MM.1S (cell line): Measurements from ENCODE around the gene CWC15.
"Not testable (repeated sequence)": the region's sequence is repeated elsewhere in the genome, so short reads cannot be mapped to it uniquely, and the experiment has no call there.

Source experiments
- DNase-seq: peaks from one replicate; pipeline ENCODE4 v3.0.0-alpha.2; 2015
- H2AFZ ChIP-seq: fragments of 300-600 bp; sonication (generic); 2 replicates; pipeline ENCODE4 v1.6.0; 2016; ENCODE audit warnings: antibody characterized with exemption, low read length
- H3F3A ChIP-seq: fragments of 300-600 bp; sonication (generic); 2 replicates; pipeline ENCODE4 v1.6.1; 2016; ENCODE audit warnings: mild to moderate bottlenecking, antibody characterized with exemption, low read length, moderate library complexity, mixed read lengths; ENCODE audit not compliant: insufficient read depth
- H3K27ac ChIP-seq: fragments of 300-600 bp; sonication (generic); 2 replicates; pipeline ENCODE4 v1.5.1; 2016; ENCODE audit warnings: mild to moderate bottlenecking, low read length
- H3K27me3 ChIP-seq: fragments of 300-600 bp; sonication (generic); replicated peaks from 2 replicates; pipeline ENCODE4 v1.6.0; 2016; ENCODE audit warnings: low read length; ENCODE audit not compliant: insufficient read depth
- H3K36me3 ChIP-seq: fragments of 300-600 bp; sonication (generic); replicated peaks from 2 replicates; pipeline ENCODE4 v1.6.1; 2016; ENCODE audit warnings: mild to moderate bottlenecking, low read length, mixed read lengths; ENCODE audit not compliant: insufficient read depth
- H3K4me1 ChIP-seq: fragments of 300-600 bp; sonication (generic); 2 replicates; pipeline ENCODE4 v1.6.1; 2016; ENCODE audit warnings: low read length, mixed read lengths
- H3K4me2 ChIP-seq: fragments of 300-600 bp; sonication (generic); 2 replicates; pipeline ENCODE4 v1.6.0; 2016; ENCODE audit warnings: low read depth, low read length
- H3K4me3 ChIP-seq: fragments of 300-600 bp; sonication (generic); 2 replicates; pipeline ENCODE4 v1.5.1; 2016; ENCODE audit warnings: low read length, mixed read lengths
- H3K79me2 ChIP-seq: fragments of 300-600 bp; sonication (generic); 2 replicates; pipeline ENCODE4 v1.6.1; 2016; ENCODE audit warnings: mixed run types, low read length, mixed read lengths
- H3K9ac ChIP-seq: fragments of 300-600 bp; sonication (generic); 2 replicates; pipeline ENCODE4 v1.6.1; 2016; ENCODE audit warnings: low read length, mixed read lengths
- H3K9me2 ChIP-seq: fragments of 300-600 bp; sonication (generic); replicated peaks from 2 replicates; pipeline ENCODE4 v1.6.1; 2016; ENCODE audit warnings: mild to moderate bottlenecking, low read length, mixed read lengths; ENCODE audit not compliant: insufficient read depth
- H3K9me3 ChIP-seq: fragments of 300-600 bp; sonication (generic); replicated peaks from 2 replicates; pipeline ENCODE4 v1.6.1; 2016; ENCODE audit warnings: mild to moderate bottlenecking, low read length, mixed read lengths; ENCODE audit not compliant: insufficient read depth
- H4K20me1 ChIP-seq: fragments of 300-600 bp; sonication (generic); 2 replicates; pipeline ENCODE4 v1.6.1; 2016; ENCODE audit warnings: mild to moderate bottlenecking, low read length, moderate library complexity, mixed read lengths; ENCODE audit not compliant: insufficient read depth
- EZH2 ChIP-seq: fragments of 300-600 bp; sonication (generic); optimal IDR thresholded peaks from 2 replicates; pipeline ENCODE3; 2017; ENCODE audit warnings: low read depth, mild to moderate bottlenecking, antibody characterized with exemption, low read length, mixed read lengths
- EZH2phosphoT487 ChIP-seq: fragments of 300-600 bp; sonication (generic); IDR thresholded peaks from 2 replicates; pipeline ENCODE4 v1.6.1; 2018; ENCODE audit warnings: antibody characterized with exemption, low read length
- TF ChIP-seq, protein P1 (sequence below): fragments of 300-600 bp; sonication (generic); IDR thresholded peaks from 2 replicates; pipeline ENCODE4 v1.5.1; 2016; ENCODE audit warnings: antibody characterized with exemption, low read length, mixed read lengths

Gene CWC15

DNA sequence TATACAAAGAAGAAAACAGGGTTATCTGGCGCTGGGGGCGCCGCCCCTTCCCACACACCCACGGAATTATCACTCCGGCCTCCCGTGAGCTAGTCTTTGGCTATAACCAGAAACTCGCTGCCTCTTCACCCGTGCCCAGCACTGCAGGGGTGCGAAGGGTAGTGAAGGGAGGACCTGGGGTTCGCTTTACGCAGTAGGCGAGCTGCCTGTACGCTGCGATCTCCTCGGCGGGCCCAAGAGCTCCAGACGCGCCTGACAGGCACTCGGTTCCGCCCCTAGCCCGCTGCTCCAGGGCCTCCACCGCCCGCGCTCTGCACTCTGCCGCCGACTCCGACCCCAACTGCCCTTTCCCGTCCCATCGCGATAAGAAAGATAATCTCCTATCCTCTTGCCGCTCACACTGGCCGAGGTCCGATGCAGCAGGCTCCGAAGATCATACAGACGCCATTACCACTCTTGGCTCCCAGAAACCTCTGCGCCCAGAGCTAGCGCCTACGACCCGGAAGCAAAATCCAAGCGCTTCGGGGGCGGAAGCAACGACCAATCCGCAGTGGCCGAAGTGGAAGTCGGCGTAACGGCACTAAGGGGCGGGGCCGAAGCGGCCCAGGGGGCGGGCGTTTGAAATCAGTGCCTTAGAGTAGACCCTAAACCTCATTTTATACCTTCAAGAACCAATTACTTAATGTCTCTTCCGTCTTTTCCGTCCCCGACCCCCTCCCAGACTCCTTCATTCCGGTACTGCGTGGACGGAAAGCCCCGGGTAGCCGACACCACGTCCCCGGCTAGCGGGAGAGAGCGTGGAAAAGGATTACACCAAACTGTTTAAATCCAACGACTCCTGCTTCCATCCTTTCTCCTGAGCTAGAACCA lies at the start of gene CWC15, which contains the start of gene KDM4D:
TSS of gene CWC15 (minus strand) at position 458 of the 870 bp plus-strand sequence. CDS start 1,371 bp downstream, outside the sequence.
TSS of gene KDM4D (plus strand) at position 611 of the 870 bp plus-strand sequence. CDS start 23,664 bp downstream, outside the sequence.
- peak within 1 kb of the TSS; percentile 87 for H3K4me3 ChIP-seq
- no peaks in the 10 kb centered on the region for H3K9me3 ChIP-seq
- TF ChIP-seq EZH2 (no peak), EZH2phosphoT487 (no peak)
- TF ChIP-seq, protein P1, sequence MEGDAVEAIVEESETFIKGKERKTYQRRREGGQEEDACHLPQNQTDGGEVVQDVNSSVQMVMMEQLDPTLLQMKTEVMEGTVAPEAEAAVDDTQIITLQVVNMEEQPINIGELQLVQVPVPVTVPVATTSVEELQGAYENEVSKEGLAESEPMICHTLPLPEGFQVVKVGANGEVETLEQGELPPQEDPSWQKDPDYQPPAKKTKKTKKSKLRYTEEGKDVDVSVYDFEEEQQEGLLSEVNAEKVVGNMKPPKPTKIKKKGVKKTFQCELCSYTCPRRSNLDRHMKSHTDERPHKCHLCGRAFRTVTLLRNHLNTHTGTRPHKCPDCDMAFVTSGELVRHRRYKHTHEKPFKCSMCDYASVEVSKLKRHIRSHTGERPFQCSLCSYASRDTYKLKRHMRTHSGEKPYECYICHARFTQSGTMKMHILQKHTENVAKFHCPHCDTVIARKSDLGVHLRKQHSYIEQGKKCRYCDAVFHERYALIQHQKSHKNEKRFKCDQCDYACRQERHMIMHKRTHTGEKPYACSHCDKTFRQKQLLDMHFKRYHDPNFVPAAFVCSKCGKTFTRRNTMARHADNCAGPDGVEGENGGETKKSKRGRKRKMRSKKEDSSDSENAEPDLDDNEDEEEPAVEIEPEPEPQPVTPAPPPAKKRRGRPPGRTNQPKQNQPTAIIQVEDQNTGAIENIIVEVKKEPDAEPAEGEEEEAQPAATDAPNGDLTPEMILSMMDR: no peak
- peak; percentile 97 for DNase-seq
- peaks cover 21% of the 10 kb centered on the region; the same call in 1 of the 2 replicates for H3K36me3 ChIP-seq
- H3K9ac ChIP-seq: peak within 1 kb of the TSS; percentile 88
- H3K27me3 ChIP-seq: no peaks in the 10 kb centered on the region
- H4K20me1 ChIP-seq: no peaks in the 10 kb centered on the region
- H3F3A ChIP-seq: no peaks in the 10 kb centered on the region
- peaks cover 22% of the 10 kb centered on the region for H3K79me2 ChIP-seq
- peak within 1 kb of the TSS; percentile 95 for H2AFZ ChIP-seq
- peaks cover 13% of the 10 kb centered on the region for H3K4me1 ChIP-seq
- H3K4me2 ChIP-seq: peak within 1 kb of the TSS; percentile 84
- peak within 1 kb of the TSS; percentile 21; the same call in 1 of the 2 replicates for H3K27ac ChIP-seq
- H3K9me2 ChIP-seq: no peaks in the 10 kb centered on the region

DNA sequence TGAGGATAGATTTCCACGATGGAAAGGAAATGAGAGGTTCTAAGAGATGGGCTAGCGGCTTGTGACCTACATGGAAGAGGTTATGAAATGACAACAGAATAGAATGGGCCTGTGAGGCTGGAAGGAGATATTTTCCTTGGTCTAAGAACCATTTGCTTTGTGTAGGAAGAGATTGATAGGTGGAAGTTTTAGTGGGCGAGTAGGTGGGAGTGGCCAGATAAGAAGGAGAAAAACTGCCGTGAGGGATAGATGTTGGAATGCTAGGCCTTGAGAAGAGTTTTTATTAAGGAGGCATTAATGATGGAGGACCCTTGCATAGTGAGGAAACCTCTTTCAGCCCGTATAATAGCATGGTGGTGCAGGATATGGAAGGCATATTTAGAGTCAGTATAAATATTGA lies 48.1 kb upstream of the CWC15 start:
- not testable (repeated sequence) for H3K4me1 ChIP-seq, DNase-seq

DNA sequence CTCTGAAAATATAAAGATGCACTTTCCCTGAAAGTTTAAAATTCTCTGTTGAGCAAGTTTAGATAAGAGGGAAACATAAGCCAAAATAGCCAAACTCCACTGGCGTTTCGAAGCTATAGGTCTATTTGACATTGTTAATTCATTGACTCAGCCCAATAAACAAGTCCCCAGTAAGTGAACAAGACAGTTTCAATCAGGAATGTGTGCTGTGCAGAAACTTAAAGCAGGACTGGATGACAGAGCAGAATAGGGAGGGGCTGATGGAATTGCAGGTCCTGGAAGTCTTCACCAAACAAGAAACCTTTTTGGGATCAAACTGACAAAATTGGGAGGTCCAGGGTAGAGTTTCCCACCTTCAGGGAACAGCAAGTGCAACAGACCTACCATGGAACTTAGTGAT lies 42.8 kb upstream of the CWC15 start:
- Histone ChIP-seq H2AFZ (no peak overlapping the region), H3K4me2 (no peak overlapping the region)

More for the DNA sequence above, 48.1 kb upstream of the CWC15 start:
- H2AFZ ChIP-seq, H3K27ac ChIP-seq, H3K4me3 ChIP-seq, H3K4me2 ChIP-seq, H3K9me3 ChIP-seq, H3K36me3 ChIP-seq, H3K9ac ChIP-seq, H3K27me3 ChIP-seq, H3F3A ChIP-seq, H3K79me2 ChIP-seq, H3K9me2 ChIP-seq, H4K20me1 ChIP-seq: not testable (repeated sequence)

More for the DNA sequence above, 42.8 kb upstream of the CWC15 start:
- Histone ChIP-seq H3K27me3 (no peaks in the 10 kb centered on the region), H3K4me3 (no peak overlapping the region), H3K9me2 (no peaks in the 10 kb centered on the region), H3K79me2 (no peaks in the 10 kb centered on the region), H3K27ac (no peak overlapping the region), H3K9me3 (no peaks in the 10 kb centered on the region), H3F3A (no peaks in the 10 kb centered on the region), H3K9ac (no peak overlapping the region), H3K4me1 (no peaks in the 10 kb centered on the region), H3K36me3 (no peaks in the 10 kb centered on the region), H4K20me1 (no peaks in the 10 kb centered on the region)
- DNase-seq: no peak
- TF ChIP-seq EZH2phosphoT487: no peak
- TF ChIP-seq, protein P1: no peak
- TF ChIP-seq EZH2: no peak
